NCI-H345 treated with DMSO at 0.1 percent for 48 hours (cell line): Measurements from ENCODE around the gene ADARB1.

Source experiments
- DNase-seq: peaks from one replicate; lab custom pipeline; 2025; ENCODE audit not compliant: unreplicated experiment; lab: John Stamatoyannopoulos, UW

The ADARB1 gene

DNA sequence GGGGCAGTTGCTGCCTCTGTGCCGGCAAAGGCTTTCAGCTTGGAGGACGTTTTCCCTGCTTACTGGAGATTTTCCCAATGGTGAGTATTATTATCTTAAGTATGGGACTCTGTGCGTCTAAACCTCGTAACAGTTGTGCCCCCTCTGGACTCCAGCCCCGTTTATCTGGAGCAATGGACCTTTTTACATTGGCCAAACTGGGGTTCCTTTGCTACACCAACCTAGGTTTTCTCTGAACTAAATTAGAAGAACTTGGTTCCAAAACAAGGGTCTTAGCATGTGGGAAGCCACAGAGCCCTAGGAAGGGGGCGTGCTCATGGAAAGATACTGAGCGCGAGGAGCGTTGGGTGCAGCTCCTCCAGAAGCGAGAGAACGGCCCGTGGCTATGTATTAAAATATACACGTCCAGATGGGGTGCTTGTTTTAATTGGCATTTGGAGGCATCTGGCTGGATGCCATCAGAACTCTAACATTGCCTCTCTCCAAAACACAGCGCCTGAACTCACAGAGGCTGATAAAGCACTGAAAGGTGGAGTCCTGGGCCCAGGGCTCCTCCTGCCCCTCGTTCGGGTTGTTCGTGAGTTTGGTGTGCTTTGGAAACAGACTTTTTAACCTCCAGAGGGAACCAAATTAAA is 184.9 kb downstream of the ADARB1 start:
- DNase-seq, result no peak

DNA sequence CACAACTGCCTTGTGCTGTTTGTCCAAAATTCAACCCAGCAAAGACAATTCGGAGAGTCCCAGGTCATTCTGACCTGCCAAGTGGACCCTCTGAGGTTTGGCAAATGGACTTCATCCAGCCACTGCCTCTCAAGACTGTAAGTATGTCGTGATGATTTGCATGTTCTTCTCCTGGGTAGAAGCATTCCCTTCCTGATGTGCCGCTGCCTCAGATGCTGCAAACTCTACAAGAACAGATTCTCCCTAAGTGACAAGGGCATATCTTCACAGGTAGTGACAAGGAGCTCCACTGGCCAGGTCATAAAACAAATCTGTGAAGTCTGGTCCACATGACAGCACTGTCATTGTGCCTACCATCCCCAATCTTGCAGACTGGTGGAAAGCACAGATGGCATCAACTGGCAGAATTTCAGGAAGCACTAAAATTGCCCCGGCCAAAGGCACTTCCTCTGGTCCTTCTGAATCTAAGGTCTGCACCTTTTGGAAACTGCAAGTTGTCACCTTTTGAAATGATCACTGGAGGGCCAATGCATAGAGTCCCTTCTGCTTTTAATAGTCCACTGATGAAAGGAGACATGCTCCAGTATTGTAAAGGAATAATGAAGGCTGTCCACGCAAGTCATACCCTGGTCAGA is 185.9 kb downstream of the ADARB1 start:
- no peak for DNase-seq

DNA sequence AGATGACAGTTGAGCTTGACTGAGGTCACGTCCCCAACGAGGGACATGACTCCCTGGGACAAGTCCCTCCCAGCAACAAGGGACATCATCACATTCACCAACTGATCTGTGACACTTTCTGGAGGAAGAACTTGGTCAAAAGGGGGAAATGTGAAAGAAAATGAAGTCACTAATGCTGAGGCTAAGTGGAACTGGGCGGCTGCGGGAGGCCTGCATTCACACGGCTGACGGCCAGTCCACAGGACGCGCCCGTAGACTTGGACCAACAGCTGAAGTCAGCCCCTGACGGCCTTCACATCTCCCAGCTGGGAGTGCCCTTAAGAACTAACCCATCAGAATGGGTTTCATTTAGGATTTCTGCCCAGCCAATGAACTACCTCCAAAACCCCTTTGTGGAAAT is 186.7 kb downstream of the ADARB1 start:
- no peak for DNase-seq

DNA sequence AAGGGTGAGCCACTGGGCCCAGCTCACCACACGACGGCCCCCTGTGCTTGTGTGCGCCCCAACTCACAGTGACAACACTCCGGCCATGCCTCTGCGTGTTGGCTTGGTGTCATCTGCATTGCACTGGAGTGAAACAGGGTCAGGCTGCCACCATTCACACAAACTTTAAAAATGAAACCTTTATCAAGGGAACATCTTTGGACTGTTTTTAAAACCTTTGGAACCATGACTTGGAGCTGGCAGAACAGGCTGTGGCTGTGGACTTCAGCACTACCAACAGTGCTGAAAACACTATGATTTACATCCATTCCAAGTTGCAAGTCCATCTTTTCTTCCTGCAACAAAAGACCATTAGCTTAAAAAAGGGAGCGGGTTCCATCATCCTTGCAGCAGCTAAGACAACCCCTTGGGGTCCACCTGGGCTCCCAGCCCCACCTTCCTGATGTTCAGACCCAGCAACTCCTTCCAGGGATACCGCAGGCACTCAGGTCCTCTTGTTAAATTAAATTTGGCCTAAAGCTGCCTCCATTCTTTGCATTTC is 187.7 kb downstream of the ADARB1 start:
- DNase-seq, result no peak

DNA sequence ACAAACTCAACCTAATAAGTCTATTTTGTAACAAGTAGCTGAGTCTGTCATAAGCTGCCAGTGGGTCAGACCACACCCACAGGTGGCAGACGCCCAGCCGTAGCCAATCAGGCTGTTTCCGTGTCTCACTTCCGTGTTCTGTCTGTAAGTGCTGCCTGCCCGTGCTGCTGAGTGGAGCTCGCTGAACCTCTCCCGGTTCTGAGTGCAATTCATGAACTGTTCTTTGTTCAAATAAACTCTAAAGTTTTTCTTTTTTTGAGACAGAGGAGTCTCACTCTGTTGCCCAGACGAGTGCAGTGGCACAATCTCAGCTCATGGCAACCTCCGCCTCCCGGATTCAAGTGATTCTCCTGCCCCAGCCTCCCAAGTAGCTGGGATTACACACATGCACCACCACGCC is 188.2 kb downstream of the ADARB1 start:
- no peak for DNase-seq

DNA sequence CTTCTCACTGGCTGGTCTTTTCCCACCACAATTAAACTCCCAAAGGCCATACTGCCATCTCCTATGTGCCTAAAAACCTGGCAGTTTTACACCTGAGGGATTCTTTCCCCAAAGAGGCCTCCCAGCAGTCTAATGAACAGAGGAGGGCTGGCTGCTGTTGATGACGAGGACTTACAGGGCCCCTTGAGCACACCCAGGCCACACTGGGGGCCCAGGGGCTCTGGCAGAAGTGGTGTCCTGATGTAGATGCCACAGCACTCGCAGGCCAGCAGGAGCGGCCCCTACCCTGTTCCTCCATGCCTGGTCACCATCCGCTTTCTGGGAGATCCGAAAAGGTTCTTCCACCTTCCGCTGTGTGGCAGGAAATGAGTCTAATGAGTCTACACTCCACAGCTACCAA is 189.2 kb downstream of the ADARB1 start:
- no peak for DNase-seq

DNA sequence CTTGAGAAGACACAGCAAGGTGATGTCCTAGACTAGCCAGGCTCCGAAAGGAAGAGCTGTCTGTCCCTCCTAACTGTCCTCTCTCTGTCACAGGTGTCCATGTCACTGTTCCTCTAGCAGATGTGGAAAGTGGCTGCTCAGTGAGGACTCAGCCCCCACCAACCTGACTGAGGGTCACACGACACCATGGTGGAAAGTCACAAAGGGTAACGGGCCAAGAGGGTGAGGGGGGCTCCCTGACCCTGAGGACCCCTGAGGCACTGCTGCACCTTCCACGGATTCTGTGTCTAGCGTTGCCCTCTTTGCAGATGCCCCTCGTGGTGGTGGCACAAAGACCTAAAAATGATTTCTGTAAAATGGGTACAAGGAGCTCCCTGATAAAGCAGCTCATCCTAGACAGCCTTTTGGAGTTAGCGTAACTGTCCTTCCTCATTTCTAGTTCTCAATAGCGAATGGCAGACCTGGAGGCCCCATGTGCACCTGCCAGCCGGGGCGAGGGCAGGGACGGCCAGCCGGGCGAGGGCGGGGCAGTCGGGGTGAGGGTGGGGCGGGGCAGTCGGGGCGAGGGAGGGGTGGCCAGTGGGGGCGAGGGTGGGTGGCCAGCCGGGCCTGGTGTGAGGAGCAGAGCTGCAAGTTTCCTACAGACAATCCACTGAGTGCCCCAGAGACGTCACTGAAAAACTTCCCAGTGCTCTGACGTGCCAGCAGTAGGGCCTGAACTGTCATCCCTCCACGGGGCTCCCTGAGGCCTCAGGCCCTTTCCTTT is 189.9 kb downstream of the ADARB1 start:
- no peak for DNase-seq

DNA sequence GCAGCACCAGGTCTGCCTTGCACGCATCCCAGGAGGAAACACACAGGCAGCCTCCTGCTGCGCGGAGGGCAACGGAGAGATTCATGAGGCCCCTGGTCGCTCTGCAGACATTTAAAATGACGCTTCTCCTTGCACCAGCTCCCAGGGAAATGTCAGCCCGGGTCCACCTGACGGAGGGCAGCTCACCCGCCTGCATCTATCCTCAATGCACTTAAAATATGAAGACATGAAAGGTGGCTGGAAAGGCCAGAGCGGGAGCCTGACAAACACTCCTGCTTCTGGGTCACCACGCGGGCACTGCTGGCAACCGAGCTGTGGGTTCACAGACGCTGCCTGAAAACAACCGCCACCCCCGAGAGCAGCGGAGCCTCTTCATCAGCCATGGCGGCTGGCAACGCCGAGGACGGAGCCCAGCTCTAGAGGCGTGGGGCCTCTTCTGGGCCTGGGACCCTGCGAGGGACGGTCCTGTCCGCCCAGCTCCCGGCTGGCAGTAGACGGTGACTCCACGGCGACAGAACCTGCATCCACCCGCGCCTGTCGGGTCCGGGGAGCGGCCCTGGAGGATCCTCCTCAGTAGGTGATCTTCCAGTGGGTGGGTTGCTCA is 190.6 kb downstream of the ADARB1 start:
- DNase-seq, result no peak

DNA sequence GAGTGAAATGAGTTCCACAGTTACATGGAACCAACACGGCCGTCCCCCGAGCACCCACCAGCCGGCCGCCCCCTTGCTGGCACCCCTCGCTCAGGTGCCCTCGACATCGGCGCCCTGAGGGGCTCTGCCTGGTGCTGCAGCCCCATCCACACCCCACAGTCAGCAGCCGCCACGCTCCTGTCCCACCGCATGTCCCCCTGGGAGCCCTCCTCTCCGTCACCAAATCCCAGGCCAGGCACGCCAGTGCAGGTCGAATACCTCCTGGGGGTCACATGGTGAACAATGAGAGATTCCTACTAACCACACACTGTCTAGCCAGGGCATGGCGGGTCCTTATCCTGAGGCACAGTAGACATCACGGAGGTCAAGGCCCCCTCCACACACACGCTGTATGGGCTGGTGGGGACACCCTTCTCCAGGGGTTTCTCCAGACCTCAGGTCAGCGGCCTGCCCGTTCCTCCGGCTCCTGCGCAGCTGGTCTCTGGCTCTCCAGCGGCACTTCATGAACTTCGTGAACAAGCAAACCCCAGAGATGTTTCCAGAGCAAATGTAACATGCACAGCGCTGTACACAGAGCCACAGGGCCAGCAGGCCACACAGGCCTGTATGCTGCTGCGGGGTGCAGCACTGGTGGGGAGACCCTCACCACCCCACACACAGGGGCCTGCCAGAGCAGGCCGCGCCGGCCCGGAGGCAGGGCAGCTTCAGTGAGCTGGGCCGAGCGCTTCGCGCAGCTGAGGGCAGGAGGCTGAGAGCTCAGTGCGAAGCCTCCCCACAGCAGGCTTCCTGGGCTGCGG is 191.5 kb downstream of the ADARB1 start:
- no peak for DNase-seq

DNA sequence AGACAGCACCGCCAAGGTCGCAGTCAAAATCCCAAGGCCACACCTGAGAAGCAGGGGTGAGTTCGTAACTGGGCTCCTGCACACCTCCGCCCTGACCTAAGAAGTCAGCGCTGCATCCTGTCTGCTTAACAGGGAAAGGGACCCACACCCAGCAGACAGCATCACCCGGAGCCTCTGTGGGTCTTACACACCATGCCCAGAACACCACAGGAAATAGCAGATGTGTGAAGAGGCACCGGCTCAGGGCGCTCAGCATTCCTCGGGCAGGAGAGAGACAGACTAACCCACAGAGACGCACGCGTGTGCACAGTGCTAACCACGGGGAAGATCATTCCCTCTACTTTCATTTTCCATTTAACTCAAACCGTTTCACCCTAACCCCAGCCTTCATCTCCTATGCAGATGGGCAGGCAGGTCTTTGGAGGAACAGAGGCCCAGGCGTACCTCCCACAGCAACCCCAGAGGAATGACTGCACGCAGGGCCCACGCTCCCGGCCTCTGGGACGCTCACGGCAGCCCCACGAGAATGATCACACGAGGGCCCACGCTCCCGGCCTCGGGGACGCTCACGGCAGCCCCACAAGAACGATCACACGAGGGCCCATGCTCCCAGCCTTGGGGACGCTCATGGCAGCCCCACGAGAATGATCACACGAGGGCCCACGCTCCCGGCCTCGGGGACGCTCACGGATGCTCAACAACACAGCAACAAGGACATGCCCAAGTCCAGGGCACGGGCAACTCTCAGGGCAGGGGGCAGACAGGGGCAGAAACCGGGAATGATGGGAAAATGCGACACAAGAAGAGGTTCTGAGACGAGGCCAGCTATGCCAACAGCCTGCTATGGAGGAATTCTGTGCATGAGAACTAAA is 192.4 kb downstream of the ADARB1 start:
- DNase-seq, result no peak

DNA sequence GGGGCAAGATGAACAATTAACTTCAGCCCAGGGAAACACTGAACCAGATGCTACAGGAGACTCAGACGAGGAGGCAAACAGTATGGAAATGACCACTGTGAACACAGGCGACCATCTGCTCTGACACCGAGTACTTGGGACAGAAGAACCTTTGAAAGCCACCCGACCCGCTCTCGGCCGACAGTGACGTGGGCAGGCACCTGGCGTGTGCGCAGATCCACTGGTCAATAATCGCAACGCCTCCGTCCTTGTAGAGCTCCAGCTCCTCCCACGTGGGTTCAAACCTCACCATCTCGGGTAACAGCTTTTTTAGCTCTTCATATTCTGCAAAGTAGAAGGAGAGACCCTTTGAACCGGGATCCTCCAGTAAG is 193.0 kb downstream of the ADARB1 start:
- DNase-seq, result no peak

DNA sequence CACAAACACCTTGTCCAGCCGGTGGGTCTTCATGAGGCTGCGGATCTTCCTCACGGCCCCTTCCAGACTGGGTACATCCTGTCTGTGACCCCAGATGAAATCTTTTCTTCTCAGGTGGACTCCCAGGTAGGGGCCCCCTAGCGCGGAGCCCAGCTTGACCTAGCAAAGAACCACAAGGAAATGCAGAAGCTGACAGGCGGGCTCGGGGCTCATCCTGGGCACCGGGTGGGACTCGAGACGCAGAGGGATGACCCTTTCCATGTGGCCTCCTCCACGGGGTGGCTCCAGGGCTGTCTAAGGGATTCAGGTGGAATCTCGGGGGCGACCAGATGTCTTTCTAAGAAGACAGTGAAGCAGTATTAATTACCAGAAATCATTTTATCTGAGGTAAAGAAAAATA is 195.5 kb downstream of the ADARB1 start:
- DNase-seq, result no peak

DNA sequence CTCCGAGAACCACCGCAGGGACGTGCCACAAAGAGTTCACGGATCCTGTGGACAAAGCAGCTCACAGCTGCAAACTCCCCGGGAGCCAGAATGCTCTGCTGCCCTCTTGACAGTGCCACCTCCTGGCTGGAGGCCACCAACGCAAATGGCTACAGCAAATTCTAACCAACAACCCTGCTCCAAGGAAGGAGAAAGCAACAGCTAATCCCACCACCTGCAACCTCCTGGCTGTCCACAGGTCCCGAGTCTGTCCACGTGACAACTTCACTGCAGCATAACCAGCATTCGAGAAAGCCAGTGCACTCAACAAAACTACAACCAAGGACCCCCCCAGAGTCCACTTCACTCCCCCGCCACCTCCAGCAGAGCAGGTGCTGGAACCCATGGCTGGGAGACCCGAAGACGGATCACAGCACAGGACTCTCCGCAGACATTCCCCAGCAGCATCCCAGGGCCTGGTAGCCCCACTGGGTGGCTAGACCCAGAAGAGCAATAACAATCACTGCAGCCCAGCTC is 196.0 kb downstream of the ADARB1 start:
- no peak for DNase-seq
